Astrocyte (in vitro differentiated cells and primary cell): ENCODE measurements around the gene GAMT.

ENCODE experiments used
- CTCF ChIP-seq: IDR thresholded peaks from 2 replicates; pipeline ENCODE4 v1.5.1; 2011; ENCODE audit warnings: low read depth, mild to moderate bottlenecking, inconsistent platforms, low read length, moderate library complexity; ENCODE audit not compliant: insufficient read depth
- EZH2 ChIP-seq: IDR thresholded peaks from 2 replicates; pipeline ENCODE4 v1.6.1; 2012; ENCODE audit warnings: mild to moderate bottlenecking, low read length, inconsistent platforms; ENCODE audit not compliant: insufficient read depth

DNA sequence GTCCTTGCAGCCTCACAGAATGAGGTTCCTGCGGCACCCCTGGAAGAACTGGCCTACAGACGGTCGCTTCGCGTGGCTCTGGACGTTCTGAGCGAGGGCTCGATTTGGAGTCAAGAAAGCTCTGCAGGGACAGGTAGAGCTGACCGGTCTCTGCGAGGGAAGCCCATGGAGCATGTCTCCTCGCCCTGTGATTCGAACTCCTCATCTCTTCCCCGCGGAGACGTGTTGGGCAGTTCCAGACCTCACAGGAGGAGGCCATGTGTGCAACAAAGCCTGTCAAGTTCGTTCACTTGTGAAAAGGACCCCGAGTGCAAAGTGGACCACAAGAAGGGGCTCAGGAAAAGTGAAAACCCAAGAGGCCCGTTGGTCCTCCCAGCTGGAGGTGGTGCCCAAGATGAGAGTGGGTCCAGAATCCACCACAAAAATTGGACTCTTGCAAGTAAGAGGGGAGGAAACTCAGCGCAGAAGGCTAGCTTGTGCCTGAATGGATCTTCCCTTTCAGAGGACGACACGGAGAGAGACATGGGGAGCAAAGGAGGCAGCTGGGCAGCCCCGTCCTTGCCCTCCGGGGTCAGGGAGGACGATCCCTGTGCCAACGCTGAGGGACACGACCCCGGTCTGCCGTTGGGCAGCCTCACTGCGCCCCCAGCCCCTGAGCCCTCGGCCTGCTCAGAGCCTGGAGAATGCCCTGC lies 41.1 kb downstream of the GAMT start:
- TF ChIP-seq CTCF (no peak), EZH2 (no peak)
